ENCODE data around the gene THBD. TPM values are rescaled to one million over a fixed set of nuclear protein-coding genes. Genes with fewer than 3 reads are reported as not detected.

THBD gene
- total RNA-seq, 1 donor from 2014 or later, result 18.9 TPM

DNA sequence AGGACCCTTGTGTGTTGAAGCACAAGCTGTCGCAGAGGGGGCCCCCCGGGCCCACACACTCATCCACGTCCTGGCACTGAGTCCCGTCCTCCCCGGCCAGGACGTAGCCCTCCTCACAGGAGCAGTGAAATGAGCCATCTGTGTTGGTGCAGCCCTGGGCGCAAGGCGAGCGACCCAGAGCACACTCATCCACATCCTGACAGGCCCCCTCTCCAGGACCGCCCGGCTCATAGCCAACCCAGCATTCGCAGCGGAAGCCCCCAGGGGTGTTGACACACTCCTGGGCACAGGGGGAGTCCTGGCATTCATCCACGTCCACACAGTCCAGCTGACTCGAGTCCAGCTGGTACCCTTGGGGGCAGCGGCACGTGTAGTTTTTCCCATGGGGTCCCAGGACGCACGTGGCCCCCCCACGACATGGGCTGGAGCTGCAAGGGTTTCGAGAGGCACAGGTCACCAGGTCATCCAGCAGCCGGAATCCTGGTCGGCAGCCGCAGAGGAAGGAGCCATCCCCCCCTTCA lies 35.4 kb upstream of the THBD start:
- TF ChIP-seq, protein P1, sequence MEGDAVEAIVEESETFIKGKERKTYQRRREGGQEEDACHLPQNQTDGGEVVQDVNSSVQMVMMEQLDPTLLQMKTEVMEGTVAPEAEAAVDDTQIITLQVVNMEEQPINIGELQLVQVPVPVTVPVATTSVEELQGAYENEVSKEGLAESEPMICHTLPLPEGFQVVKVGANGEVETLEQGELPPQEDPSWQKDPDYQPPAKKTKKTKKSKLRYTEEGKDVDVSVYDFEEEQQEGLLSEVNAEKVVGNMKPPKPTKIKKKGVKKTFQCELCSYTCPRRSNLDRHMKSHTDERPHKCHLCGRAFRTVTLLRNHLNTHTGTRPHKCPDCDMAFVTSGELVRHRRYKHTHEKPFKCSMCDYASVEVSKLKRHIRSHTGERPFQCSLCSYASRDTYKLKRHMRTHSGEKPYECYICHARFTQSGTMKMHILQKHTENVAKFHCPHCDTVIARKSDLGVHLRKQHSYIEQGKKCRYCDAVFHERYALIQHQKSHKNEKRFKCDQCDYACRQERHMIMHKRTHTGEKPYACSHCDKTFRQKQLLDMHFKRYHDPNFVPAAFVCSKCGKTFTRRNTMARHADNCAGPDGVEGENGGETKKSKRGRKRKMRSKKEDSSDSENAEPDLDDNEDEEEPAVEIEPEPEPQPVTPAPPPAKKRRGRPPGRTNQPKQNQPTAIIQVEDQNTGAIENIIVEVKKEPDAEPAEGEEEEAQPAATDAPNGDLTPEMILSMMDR (conservative IDR thresholded peaks at IDR 0.05; ENCODE audit: low read depth, low read length), result no peak

DNA sequence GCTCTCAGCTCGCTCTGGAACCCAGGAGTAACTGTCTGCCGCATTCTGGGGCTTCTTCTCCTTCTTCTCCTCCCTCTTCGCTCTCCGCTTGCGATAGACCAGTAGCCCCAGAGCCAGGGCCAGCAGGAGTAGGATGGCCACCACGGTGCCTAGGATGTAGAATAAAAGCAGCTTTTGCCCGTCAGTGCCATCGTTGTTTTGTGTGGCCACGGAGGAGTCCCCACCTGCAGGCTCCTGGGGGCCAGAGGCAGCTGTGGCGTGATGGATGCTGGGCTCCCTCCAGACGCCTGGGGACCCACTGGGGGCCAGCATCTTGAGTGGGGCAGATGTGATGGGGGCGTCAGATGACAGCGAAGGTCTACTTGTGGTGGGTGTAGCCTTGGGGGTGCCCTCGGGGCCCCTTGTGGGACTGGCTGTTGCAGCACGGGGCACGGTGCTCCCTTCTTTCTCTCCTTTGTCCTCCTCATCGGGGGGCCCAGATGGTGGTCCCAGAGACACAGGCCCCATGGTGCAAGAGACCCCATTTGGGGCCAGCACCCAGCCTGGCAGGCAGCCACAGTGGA lies 34.9 kb upstream of the THBD start:
- TF ChIP-seq, protein P1 (conservative IDR thresholded peaks at IDR 0.05; ENCODE audit: low read depth, low read length), result no peak
- no peak for DNase-seq (ENCODE audit: low read depth)
- H3K4me3 ChIP-seq (ENCODE audit: low read depth, low read length), result no peak overlapping the region

More for the DNA sequence above, 35.4 kb upstream of the THBD start:
- DNase-seq (ENCODE audit: low read depth), result no peak
- no peak overlapping the region for H3K4me3 ChIP-seq (ENCODE audit: low read depth, low read length)

DNA sequence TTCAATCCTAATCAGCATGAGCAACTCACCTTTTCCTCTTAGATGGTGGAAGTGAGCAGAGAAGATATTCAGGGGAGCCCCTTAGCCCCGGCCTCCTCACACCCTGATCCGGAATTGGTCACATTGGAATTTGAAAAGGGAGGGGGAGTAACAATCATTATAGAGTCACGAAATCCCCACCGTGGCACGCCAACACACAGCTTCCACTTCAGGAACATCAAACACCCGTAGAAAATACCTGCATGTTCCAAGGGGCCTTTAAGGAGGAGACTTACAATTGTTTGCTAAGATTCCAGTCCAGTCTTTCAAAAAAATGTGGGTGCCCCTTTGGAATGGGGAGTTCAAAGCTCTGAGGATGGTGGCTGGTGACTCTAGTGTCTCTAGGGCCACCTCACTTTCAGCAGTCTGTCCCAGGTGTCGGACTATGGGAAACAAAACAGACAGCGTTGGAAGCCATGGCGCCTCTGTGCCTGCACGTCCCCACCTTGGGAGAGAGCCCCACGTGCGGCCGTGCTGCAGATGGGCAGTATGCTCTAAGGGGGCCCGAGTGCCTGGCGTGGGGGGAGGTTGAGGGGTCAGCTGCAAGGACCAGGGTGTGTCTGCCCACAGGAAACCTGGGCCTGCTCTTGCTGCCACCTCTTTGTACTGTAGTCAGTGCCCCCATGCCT lies 34.2 kb upstream of the THBD start:
- H3K4me3 ChIP-seq (ENCODE audit: low read depth, low read length), result no peak overlapping the region
- no peak for DNase-seq (ENCODE audit: low read depth)
- TF ChIP-seq, protein P1 (conservative IDR thresholded peaks at IDR 0.05; ENCODE audit: low read depth, low read length), result no peak

DNA sequence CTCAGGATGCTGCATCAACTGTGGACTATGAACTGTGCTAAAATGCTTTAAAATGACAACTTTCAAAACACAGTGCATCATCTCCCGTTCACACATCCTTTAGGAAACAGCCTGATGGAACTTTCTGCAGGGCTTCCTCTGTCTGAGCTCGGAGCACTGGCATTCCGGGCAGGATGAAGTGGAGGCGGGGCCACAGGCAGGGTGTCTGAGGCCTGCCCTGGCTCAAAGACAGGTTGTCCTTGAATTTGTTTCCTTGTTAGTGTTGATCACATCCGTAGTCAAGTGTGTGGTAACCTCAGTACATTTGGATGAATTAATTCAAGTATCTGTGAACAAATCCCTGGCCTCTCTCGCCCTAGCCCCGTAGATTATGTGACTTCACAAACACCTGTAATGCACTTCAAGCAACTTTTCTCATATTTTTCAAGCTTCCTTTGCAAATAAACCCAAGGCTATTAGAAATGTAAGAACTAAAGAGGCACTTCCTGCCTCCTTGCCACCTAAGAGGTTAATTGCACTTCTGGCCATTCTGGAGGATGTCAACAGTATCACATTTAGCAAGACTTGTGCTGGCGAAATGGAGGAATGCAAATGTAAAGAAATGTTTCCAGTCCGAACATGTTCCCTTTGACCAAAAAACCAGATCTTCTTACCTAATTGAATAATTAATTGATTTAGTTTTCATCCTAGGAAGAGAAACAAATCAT lies 33.5 kb upstream of the THBD start:
- no peak overlapping the region for H3K4me3 ChIP-seq (ENCODE audit: low read depth, low read length)
- TF ChIP-seq, protein P1 (conservative IDR thresholded peaks at IDR 0.05; ENCODE audit: low read depth, low read length), result no peak
- no peak for DNase-seq (ENCODE audit: low read depth)

DNA sequence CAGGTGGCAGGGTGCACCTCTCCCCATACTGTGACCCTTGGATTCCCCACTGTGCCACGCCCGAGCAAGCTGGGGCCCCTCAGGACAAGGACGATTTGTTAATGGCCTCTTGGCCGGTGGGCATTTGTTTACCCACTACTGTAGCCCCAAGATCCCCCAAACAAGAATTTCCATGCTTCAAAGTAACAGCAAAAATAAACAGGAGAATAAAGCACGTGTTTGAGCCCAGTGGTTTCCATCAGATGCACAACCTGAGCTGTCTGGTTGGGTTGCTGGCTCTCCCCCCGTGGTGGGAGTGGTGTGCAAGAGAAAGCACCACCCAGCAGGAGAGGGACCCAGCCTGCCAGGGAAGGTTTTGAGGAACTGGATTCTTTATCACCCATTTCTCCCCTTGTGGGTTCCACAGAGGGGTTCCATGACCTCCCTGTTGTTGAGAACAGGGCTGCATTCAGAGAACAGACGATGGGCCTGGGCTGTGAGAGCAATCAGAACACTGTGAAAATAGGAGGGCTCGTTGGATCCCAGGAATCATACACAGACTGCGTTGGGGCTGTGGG lies 31.9 kb upstream of the THBD start:
- no peak overlapping the region for H3K4me3 ChIP-seq (ENCODE audit: low read depth, low read length)
- TF ChIP-seq, protein P1 (conservative IDR thresholded peaks at IDR 0.05; ENCODE audit: low read depth, low read length), result no peak
- DNase-seq (ENCODE audit: low read depth), result no peak

DNA sequence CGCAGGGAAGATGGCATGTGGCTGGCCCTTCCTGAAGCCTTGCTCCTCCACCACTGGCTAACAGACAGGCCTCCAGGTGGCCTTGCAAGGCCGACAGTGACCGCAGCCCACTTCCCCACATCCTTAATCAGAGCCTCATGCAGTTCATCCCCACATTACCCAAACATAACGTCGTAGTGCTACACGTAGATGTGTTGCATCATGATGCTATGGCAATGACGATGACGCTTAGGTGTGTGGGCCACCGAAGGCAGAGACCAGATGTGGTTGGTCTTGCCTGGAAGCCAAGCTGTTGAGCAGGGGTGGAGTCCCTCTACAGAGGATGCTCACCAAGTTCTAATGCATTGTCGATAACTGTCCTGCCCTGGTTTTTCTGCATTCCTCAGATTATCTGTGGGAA lies 31.0 kb upstream of the THBD start:
- TF ChIP-seq, protein P1 (conservative IDR thresholded peaks at IDR 0.05; ENCODE audit: low read depth, low read length), result no peak
- DNase-seq (ENCODE audit: low read depth), result no peak
- no peak overlapping the region for H3K4me3 ChIP-seq (ENCODE audit: low read depth, low read length)

Measured in epithelial cell of proximal tubule (primary cell).